Colonic mucosa (tissue), 4 donors: ENCODE measurements around the gene STYK1. TPM values are rescaled to one million over a fixed set of nuclear protein-coding genes. Genes with fewer than 3 reads are reported as not detected.
"Not testable (repeated sequence)": the region's sequence is repeated elsewhere in the genome, so short reads cannot be mapped to it uniquely, and the experiment has no call there.

Source experiments
- DNase-seq: peaks from one replicate; pipeline ENCODE4 v3.0.0-alpha.2; 2020
- H3K27ac ChIP-seq: fragments of 200-600 bp; one replicate; pipeline ENCODE4 v1.8.0; 2021
- H3K27me3 ChIP-seq: fragments of 200-600 bp; one replicate; pipeline ENCODE4 v1.8.0; 2021
- H3K36me3 ChIP-seq: fragments of 200-600 bp; one replicate; pipeline ENCODE4 v1.8.0; 2021
- H3K4me1 ChIP-seq: fragments of 200-600 bp; one replicate; pipeline ENCODE4 v1.8.0; 2021; ENCODE audit warnings: mild to moderate bottlenecking
- H3K4me3 ChIP-seq: fragments of 200-600 bp; one replicate; pipeline ENCODE4 v1.8.0; 2021
- H3K9ac ChIP-seq, 2 donors: one replicate each; pipeline ENCODE4 v1.7.0; 2013; ENCODE audit warnings: control low read depth in 2 of 2, low read depth in 2 of 2, low read length in 2 of 2
- H3K9me3 ChIP-seq: fragments of 200-600 bp; one replicate; pipeline ENCODE4 v1.8.0; 2021
- intact Hi-C: fragments of 100-400 bp; cut with DNase I; formaldehyde crosslinking; loops from one replicate; pipeline ENCODE4 v1.14.1; 2022
- total RNA-seq, 2 donors: library from RNA; stranded (reverse); fragmentation: NEBNext Ultra II Directional in 1 of 2; extraction: Animal tissue kit (Norgen Biotek cat#: 25700) in 1 of 2; gene quantifications; one replicate each; pipeline ENCODE4 v1.2.1, GENCODE V29; 2021
- TF ChIP-seq, protein P1 (sequence below): fragments of 200-600 bp; IDR thresholded peaks from one replicate; pipeline ENCODE4 v1.8.0; 2022; ENCODE audit warnings: antibody characterized with exemption, mild to moderate bottlenecking
- donor health status: healthy.
- donor health status: DM: no; HTN: no; CAD: no.
- donor health status: DM: no; HTN: no; CAD: no.

STYK1 gene
- total RNA-seq, 2 donors from 2014 or later, result 24.5 to 53.3 TPM

DNA sequence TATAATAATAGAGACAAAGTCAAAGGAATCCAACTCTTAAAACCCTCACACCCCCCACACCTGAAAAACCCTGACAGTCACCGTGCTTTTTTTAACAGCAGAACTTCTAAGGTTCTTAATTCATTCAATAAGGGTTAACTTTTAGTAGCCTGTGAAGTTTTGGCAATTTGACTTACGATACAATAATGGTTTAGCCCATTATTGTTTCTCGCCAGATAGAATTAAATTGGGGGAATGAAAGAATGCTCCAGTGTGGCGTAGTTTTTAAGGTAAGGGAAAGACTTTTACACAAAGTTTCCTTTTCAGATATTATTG lies 59.8 kb downstream of the STYK1 start:
- Histone ChIP-seq H3K9me3 (no peaks in the 10 kb centered on the region), H3K27ac (peak overlapping the region; percentile 75), H3K36me3 (no peaks in the 10 kb centered on the region), H3K27me3 (no peaks in the 10 kb centered on the region), H3K4me3 (peak overlapping the region; percentile 75), H3K4me1 (no peaks in the 10 kb centered on the region), H3K9ac (peak overlapping the region in 1 of 2 donors; percentile 80)
- intact Hi-C loops, result no loop called here
- TF ChIP-seq, protein P1, sequence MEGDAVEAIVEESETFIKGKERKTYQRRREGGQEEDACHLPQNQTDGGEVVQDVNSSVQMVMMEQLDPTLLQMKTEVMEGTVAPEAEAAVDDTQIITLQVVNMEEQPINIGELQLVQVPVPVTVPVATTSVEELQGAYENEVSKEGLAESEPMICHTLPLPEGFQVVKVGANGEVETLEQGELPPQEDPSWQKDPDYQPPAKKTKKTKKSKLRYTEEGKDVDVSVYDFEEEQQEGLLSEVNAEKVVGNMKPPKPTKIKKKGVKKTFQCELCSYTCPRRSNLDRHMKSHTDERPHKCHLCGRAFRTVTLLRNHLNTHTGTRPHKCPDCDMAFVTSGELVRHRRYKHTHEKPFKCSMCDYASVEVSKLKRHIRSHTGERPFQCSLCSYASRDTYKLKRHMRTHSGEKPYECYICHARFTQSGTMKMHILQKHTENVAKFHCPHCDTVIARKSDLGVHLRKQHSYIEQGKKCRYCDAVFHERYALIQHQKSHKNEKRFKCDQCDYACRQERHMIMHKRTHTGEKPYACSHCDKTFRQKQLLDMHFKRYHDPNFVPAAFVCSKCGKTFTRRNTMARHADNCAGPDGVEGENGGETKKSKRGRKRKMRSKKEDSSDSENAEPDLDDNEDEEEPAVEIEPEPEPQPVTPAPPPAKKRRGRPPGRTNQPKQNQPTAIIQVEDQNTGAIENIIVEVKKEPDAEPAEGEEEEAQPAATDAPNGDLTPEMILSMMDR, result no peak
- no peak for DNase-seq

DNA sequence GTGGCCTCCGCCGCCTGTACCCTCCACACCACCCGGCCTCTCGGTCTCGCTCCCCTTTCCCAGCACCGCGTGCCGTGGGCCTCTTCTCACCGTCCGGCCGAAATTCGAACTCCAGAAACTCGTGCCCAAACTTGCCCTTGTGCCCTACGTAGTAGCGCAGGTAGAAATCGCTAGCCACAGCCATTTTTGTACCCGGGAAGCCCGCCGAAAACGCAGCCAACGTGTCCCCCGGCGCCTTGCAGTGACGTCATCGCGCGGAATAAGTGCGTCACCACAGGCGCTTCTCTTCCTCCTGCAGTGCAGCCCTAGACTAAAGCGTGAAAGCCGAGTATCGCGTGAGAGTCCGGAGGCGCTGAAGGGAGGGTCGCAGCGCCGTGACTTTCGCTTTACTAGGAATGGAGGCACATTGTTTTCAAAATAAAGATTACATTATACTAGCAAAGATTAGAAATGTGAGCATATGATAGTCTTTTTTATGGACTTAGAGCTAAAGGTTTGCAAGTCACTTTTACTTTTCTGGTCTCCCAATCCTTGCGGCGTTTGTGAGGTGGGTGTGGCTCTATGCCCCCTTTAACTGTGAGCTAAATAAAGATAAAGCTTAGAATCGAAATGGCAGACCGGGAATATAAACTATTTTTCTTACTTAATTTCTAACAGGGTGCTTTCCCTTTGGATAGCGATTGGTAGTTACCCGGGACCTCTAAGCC lies 60.4 kb downstream of the STYK1 start, which contains the start of gene MAGOHB:
TSS of gene MAGOHB (minus strand) at position 261 of the 707 bp plus-strand sequence. CDS start at position 184, 77 bp downstream.
- no peaks in the 10 kb centered on the region for H3K27me3 ChIP-seq
- peak within 1 kb of the TSS; percentile 75 for H3K4me3 ChIP-seq
- peak; percentile 99 for DNase-seq
- H3K36me3 ChIP-seq, result no peaks in the 10 kb centered on the region
- peak within 1 kb of the TSS; percentile 75 for H3K27ac ChIP-seq
- intact Hi-C loops, result no loop called here
- no peaks in the 10 kb centered on the region for H3K9me3 ChIP-seq
- TF ChIP-seq, protein P1, result no peak
- peak within 1 kb of the TSS; percentile 80 to 98 for H3K9ac ChIP-seq
- no peaks in the 10 kb centered on the region for H3K4me1 ChIP-seq

DNA sequence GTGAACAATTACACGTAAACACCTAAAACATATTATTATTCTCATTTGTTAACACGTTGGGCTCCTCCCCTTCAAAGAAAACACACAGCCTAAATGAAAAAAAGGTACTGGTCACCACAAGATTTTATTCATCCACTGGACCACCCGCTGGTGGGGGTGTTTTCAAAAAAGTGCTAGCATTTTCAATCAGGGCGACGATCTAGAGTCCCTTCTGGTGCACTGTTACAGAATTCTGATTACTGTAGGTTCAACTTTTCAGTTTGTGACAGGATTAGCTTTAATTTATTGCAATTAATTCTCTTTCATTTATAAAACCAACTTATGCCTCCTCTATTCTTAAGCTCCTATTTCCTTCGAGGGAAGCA lies 60.9 kb downstream of the STYK1 start:
- H3K9ac ChIP-seq, result peak overlapping the region; percentile 80 to 98
- H3K4me3 ChIP-seq, result peak overlapping the region; percentile 75
- peak overlapping the region; percentile 75 for H3K27ac ChIP-seq
- intact Hi-C loops, result no loop called here
- no peak for DNase-seq
- no peaks in the 10 kb centered on the region for H3K27me3 ChIP-seq
- no peaks in the 10 kb centered on the region for H3K4me1 ChIP-seq
- TF ChIP-seq, protein P1, result no peak
- H3K36me3 ChIP-seq, result no peaks in the 10 kb centered on the region
- no peaks in the 10 kb centered on the region for H3K9me3 ChIP-seq

DNA sequence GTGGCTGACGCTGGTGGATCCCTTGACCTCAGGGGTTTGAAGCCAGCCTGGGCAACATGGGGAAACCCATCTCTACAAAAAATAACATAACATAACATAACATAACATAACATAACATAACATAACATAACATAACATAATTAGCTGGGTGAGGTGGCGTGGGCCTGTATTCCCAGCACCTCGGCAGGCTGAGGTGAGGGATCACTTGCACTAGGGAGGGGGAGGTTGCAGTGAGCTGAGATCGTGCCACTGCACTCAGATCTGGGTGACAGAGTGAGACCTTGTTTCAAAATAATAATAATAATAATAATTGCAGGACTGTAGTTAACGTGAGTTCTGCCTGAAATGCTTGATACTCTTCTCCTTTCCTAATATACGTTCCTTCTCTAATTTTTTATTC lies 61.7 kb downstream of the STYK1 start:
- TF ChIP-seq, protein P1, result no peak
- Histone ChIP-seq H3K4me3 (peak overlapping the region; percentile 75), H3K27me3 (no peaks in the 10 kb centered on the region), H3K9me3 (no peaks in the 10 kb centered on the region), H3K36me3 (no peaks in the 10 kb centered on the region), H3K4me1 (no peaks in the 10 kb centered on the region), H3K9ac (peak overlapping the region in 1 of 2 donors; percentile 80), H3K27ac (no peak overlapping the region)
- intact Hi-C loops, result no loop called here
- DNase-seq, result no peak

- DNase-seq, intact Hi-C loops, H3K9me3 ChIP-seq, H3K4me3 ChIP-seq, H3K36me3 ChIP-seq, H3K9ac ChIP-seq, H3K27ac ChIP-seq, H3K27me3 ChIP-seq, H3K4me1 ChIP-seq: not testable (repeated sequence)
These were observed 62.6 kb downstream of the STYK1 start for GRCh38 chr12:10611258-10611657.

- no peak overlapping the region for H3K27ac ChIP-seq
- intact Hi-C loops, result no loop called here
- H3K4me3 ChIP-seq, result no peak overlapping the region
- no peaks in the 10 kb centered on the region for H3K36me3 ChIP-seq
- DNase-seq, result no peak
- no peaks in the 10 kb centered on the region for H3K4me1 ChIP-seq
- H3K9me3 ChIP-seq, result no peaks in the 10 kb centered on the region
- TF ChIP-seq, protein P1, result no peak
- no peaks in the 10 kb centered on the region for H3K27me3 ChIP-seq
- no peak overlapping the region for H3K9ac ChIP-seq
These were observed 63.7 kb downstream of the STYK1 start for GRCh38 chr12:10610188-10610587.
